HEK293 (cell line): ENCODE results near the gene ZMYM4.

Source experiments
- CTCF ChIA-PET: fragments of 350-600 bp; formaldehyde crosslinking; extraction: SDS; loops from one replicate; lab custom pipeline; 2021; ENCODE audit warnings: antibody characterized with exemption; lab: Yijun Ruan, JAX
- POLR2A ChIA-PET: fragments of 300-600 bp; formaldehyde crosslinking; extraction: SDS; loops from one replicate; lab custom pipeline; 2020; ENCODE audit warnings: antibody characterized with exemption, inconsistent platforms; lab: Yijun Ruan, JAX
- H3K27ac ChIP-seq: fragments of 200-500 bp; sonication (Bioruptor generic); 2 replicates; pipeline ENCODE4 v1.5.1; 2014; ENCODE audit warnings: low read depth, low read length, control low read depth, inconsistent platforms; ENCODE audit errors: extremely low read depth
- H3K36me3 ChIP-seq, 2 experiments: fragments of 200-500 bp in 1 of 2; sonication (Bioruptor generic) in 1 of 2; 1 replicate in 1 of 2; 2 replicates in 1 of 2; pipeline ENCODE4 v1.5.1; 2014 to 2017; ENCODE audit warnings: inconsistent platforms in 2 of 2, low read length in 2 of 2; ENCODE audit not compliant: control insufficient read depth in 2 of 2, insufficient read depth in 1 of 2
- H3K4me1 ChIP-seq: fragments of 200-500 bp; sonication (Bioruptor generic); 2 replicates; pipeline ENCODE4 v1.5.1; 2014; ENCODE audit warnings: mild to moderate bottlenecking, low read length, inconsistent platforms; ENCODE audit not compliant: control insufficient read depth, insufficient read depth
- H3K4me3 ChIP-seq: 2 replicates; pipeline ENCODE4 v1.5.1; 2011; ENCODE audit warnings: low read depth, mild to moderate bottlenecking, control low read depth, low read length, moderate library complexity
- H3K9me3 ChIP-seq: fragments of 200-500 bp; sonication (Bioruptor generic); 2 replicates; pipeline ENCODE4 v1.5.1; 2014; ENCODE audit warnings: low read depth, low read length, inconsistent platforms; ENCODE audit not compliant: control insufficient read depth, insufficient read depth
- FEZF1 ChIP-seq: fragments of 450-650 bp; formaldehyde crosslinking; IDR thresholded peaks from 2 replicates; pipeline ENCODE4 v1.5.1; 2016; ENCODE audit warnings: missing biosample characterization, missing genetic modification characterization
- KLF1 ChIP-seq: fragments of 450-650 bp; formaldehyde crosslinking; IDR thresholded peaks from 2 replicates; pipeline ENCODE4 v1.5.1; 2016; ENCODE audit warnings: missing biosample characterization, missing genetic modification characterization
- KLF10 ChIP-seq: fragments of 450-650 bp; IDR thresholded peaks from 2 replicates; pipeline ENCODE4 v1.5.1; 2018; ENCODE audit warnings: missing biosample characterization, mild to moderate bottlenecking, missing genetic modification characterization
- SCRT1 ChIP-seq: fragments of 450-650 bp; formaldehyde crosslinking; IDR thresholded peaks from 2 replicates; pipeline ENCODE4 v1.5.1; 2016; ENCODE audit warnings: missing biosample characterization, missing genetic modification characterization, borderline replicate concordance
- ZBTB21 ChIP-seq: fragments of 450-650 bp; formaldehyde crosslinking; IDR thresholded peaks from 2 replicates; pipeline ENCODE4 v1.5.1; 2017; ENCODE audit warnings: missing biosample characterization, missing genetic modification characterization
- ZNF202 ChIP-seq: fragments of 450-650 bp; formaldehyde crosslinking; IDR thresholded peaks from 2 replicates; pipeline ENCODE4 v1.5.1; 2016; ENCODE audit warnings: missing biosample characterization, missing genetic modification characterization, borderline replicate concordance
- ZNF266 ChIP-seq: fragments of 450-650 bp; formaldehyde crosslinking; IDR thresholded peaks from 2 replicates; pipeline ENCODE4 v1.5.1; 2016; ENCODE audit warnings: missing biosample characterization, missing genetic modification characterization, low read depth
- ZNF335 ChIP-seq: fragments of 450-650 bp; formaldehyde crosslinking; conservative IDR thresholded peaks from 2 replicates; pipeline ENCODE4 v1.5.1; 2016; ENCODE audit warnings: missing biosample characterization, missing genetic modification characterization
- ZNF416 ChIP-seq: fragments of 450-650 bp; formaldehyde crosslinking; IDR thresholded peaks from 2 replicates; pipeline ENCODE4 v1.5.1; 2016; ENCODE audit warnings: missing biosample characterization, missing genetic modification characterization
- ZNF473 ChIP-seq: fragments of 450-650 bp; formaldehyde crosslinking; IDR thresholded peaks from 2 replicates; pipeline ENCODE4 v1.5.1; 2017; ENCODE audit warnings: missing biosample characterization, missing genetic modification characterization
- ZNF571 ChIP-seq: fragments of 450-650 bp; formaldehyde crosslinking; IDR thresholded peaks from 2 replicates; pipeline ENCODE4 v1.5.0; 2017; ENCODE audit warnings: missing biosample characterization, missing genetic modification characterization
- ZNF610 ChIP-seq: fragments of 450-650 bp; formaldehyde crosslinking; IDR thresholded peaks from 2 replicates; pipeline ENCODE4 v1.5.1; 2016; ENCODE audit warnings: missing biosample characterization, missing genetic modification characterization, borderline replicate concordance
- ZNF623 ChIP-seq: fragments of 450-650 bp; formaldehyde crosslinking; IDR thresholded peaks from 2 replicates; pipeline ENCODE4 v1.5.1; 2016; ENCODE audit warnings: missing biosample characterization, missing genetic modification characterization
- ZNF624 ChIP-seq: fragments of 450-650 bp; formaldehyde crosslinking; IDR thresholded peaks from 2 replicates; pipeline ENCODE4 v1.5.1; 2017; ENCODE audit warnings: missing biosample characterization, missing genetic modification characterization
- ZNF677 ChIP-seq: fragments of 450-650 bp; IDR thresholded peaks from 2 replicates; pipeline ENCODE4 v1.5.0; 2018; ENCODE audit warnings: missing biosample characterization, mild to moderate bottlenecking, missing genetic modification characterization, moderate library complexity
- ZNF791 ChIP-seq: fragments of 450-650 bp; formaldehyde crosslinking; IDR thresholded peaks from 2 replicates; pipeline ENCODE4 v1.5.1; 2016; ENCODE audit warnings: missing biosample characterization, missing genetic modification characterization
- ZNF792 ChIP-seq: fragments of 450-650 bp; formaldehyde crosslinking; IDR thresholded peaks from 2 replicates; pipeline ENCODE4 v1.5.1; 2016; ENCODE audit warnings: missing biosample characterization, missing genetic modification characterization
- ZSCAN23 ChIP-seq: fragments of 450-650 bp; formaldehyde crosslinking; IDR thresholded peaks from 2 replicates; pipeline ENCODE4 v1.5.1; 2016; ENCODE audit warnings: missing biosample characterization, missing genetic modification characterization
- ZSCAN30 ChIP-seq: fragments of 450-650 bp; IDR thresholded peaks from 2 replicates; pipeline ENCODE4 v1.5.1; 2018; ENCODE audit warnings: missing biosample characterization, mild to moderate bottlenecking, missing genetic modification characterization, moderate library complexity
- TF ChIP-seq, protein P1 (sequence below): fragments of 450-650 bp; formaldehyde crosslinking; IDR thresholded peaks from 2 replicates; pipeline ENCODE4 v1.5.1; 2016; ENCODE audit warnings: missing biosample characterization, missing genetic modification characterization, low read depth
- TF ChIP-seq, protein P2 (sequence below): fragments of 450-650 bp; formaldehyde crosslinking; IDR thresholded peaks from 2 replicates; pipeline ENCODE4 v1.5.1; 2017; ENCODE audit warnings: missing biosample characterization, missing genetic modification characterization
- TF ChIP-seq, protein P3 (sequence below): fragments of 450-650 bp; formaldehyde crosslinking; IDR thresholded peaks from 2 replicates; pipeline ENCODE4 v1.5.1; 2016; ENCODE audit warnings: missing biosample characterization, missing genetic modification characterization
- TF ChIP-seq, protein P4 (sequence below): fragments of 450-650 bp; formaldehyde crosslinking; IDR thresholded peaks from 2 replicates; pipeline ENCODE4 v1.5.1; 2016; ENCODE audit warnings: missing biosample characterization, missing genetic modification characterization
- TF ChIP-seq, protein P5 (sequence below): fragments of 450-650 bp; formaldehyde crosslinking; IDR thresholded peaks from 2 replicates; pipeline ENCODE4 v1.5.1; 2016; ENCODE audit warnings: missing biosample characterization, missing genetic modification characterization

Gene ZMYM4

DNA sequence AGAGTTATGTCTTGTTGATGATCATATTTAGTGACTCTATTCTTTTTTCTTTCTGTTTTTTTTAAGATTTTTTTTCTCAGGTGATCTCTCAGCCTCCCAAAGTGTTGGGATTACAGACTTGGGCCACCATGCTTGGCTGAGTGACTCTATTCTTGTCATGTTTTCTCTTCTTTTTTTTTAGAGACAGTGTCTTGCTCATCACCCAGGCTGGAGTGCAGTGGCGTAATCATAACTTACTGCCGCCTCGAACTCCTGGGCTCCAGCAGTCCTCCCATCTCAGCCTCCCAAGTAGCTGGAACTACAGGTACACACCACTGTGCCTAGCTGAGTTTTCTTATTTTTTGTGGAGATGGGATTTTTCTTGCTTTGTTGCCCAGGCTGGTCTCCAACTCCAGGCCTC is 36.9 kb downstream of the ZMYM4 start (continued):
- TF ChIP-seq ZSCAN23 (tag by site-specific recombination) (no peak), ZSCAN30 (no peak), FEZF1 (tag by site-specific recombination) (no peak)
- TF ChIP-seq, protein P1, sequence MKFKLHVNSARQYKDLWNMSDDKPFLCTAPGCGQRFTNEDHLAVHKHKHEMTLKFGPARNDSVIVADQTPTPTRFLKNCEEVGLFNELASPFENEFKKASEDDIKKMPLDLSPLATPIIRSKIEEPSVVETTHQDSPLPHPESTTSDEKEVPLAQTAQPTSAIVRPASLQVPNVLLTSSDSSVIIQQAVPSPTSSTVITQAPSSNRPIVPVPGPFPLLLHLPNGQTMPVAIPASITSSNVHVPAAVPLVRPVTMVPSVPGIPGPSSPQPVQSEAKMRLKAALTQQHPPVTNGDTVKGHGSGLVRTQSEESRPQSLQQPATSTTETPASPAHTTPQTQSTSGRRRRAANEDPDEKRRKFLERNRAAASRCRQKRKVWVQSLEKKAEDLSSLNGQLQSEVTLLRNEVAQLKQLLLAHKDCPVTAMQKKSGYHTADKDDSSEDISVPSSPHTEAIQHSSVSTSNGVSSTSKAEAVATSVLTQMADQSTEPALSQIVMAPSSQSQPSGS (tag by site-specific recombination) = no peak
- TF ChIP-seq, protein P2, sequence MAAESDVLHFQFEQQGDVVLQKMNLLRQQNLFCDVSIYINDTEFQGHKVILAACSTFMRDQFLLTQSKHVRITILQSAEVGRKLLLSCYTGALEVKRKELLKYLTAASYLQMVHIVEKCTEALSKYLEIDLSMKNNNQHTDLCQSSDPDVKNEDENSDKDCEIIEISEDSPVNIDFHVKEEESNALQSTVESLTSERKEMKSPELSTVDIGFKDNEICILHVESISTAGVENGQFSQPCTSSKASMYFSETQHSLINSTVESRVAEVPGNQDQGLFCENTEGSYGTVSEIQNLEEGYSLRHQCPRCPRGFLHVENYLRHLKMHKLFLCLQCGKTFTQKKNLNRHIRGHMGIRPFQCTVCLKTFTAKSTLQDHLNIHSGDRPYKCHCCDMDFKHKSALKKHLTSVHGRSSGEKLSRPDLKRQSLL (tag by site-specific recombination) = no peak

DNA sequence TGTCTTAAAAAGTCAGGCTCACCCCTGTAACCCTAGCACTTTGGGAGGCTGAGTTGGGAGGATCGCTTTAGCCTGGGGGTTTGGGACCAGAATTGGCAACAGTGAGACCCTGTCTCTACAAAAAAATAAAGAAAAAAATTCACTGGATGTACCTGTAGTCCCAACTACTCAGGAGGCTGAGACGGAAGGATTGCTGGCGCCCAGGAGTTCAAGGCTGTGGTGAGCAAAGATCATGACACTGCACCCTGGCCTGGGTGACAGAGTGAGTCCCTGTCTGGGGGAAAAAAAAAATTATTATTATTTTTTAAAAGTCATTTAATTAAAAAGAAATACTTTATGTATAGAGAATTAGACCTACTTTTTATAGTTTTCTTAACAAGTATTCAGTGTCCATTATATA is 47.1 kb downstream of the ZMYM4 start:
- peaks cover 8% of the 10 kb centered on the region for H3K4me1 ChIP-seq
- no peaks in the 10 kb centered on the region for H3K9me3 ChIP-seq
- CTCF ChIA-PET = interaction anchor here (0.6 kb wide), 1 partner anchor 516 kb away, joined by 5 read pairs; no protein-coding TSS in a partner anchor
- H3K4me3 ChIP-seq = no peak overlapping the region
- POLR2A ChIA-PET = no interaction called here
- no peak overlapping the region for H3K27ac ChIP-seq
- H3K36me3 ChIP-seq = peaks cover 5 to 8% of the 10 kb centered on the region in 2 experiments; a peak in 2 of 3 replicates
- TF ChIP-seq ZNF473 (tag by site-specific recombination) = no peak
- no peak for TF ChIP-seq ZNF266 (tag by site-specific recombination)
- TF ChIP-seq ZBTB21 (tag by site-specific recombination) = no peak
- TF ChIP-seq KLF10 (tag by site-specific recombination) = no peak
- no peak for TF ChIP-seq ZNF335 (tag by site-specific recombination)
- no peak for TF ChIP-seq SCRT1 (tag by site-specific recombination)
- no peak for TF ChIP-seq ZNF202 (tag by site-specific recombination)
- no peak for TF ChIP-seq KLF1 (tag by site-specific recombination)
- TF ChIP-seq, protein P3, sequence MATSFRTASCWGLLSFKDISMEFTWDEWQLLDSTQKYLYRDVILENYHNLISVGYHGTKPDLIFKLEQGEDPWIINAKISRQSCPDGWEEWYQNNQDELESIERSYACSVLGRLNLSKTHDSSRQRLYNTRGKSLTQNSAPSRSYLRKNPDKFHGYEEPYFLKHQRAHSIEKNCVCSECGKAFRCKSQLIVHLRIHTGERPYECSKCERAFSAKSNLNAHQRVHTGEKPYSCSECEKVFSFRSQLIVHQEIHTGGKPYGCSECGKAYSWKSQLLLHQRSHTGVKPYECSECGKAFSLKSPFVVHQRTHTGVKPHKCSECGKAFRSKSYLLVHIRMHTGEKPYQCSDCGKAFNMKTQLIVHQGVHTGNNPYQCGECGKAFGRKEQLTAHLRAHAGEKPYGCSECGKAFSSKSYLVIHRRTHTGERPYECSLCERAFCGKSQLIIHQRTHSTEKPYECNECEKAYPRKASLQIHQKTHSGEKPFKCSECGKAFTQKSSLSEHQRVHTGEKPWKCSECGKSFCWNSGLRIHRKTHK = no peak
- TF ChIP-seq, protein P4, sequence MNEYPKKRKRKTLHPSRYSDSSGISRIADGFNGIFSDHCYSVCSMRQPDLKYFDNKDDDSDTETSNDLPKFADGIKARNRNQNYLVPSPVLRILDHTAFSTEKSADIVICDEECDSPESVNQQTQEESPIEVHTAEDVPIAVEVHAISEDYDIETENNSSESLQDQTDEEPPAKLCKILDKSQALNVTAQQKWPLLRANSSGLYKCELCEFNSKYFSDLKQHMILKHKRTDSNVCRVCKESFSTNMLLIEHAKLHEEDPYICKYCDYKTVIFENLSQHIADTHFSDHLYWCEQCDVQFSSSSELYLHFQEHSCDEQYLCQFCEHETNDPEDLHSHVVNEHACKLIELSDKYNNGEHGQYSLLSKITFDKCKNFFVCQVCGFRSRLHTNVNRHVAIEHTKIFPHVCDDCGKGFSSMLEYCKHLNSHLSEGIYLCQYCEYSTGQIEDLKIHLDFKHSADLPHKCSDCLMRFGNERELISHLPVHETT (tag by site-specific recombination) = no peak
- TF ChIP-seq ZNF623 (tag by site-specific recombination) = no peak
- TF ChIP-seq ZNF416 (tag by site-specific recombination) = no peak
- TF ChIP-seq ZNF624 (tag by site-specific recombination) = no peak
- no peak for TF ChIP-seq ZNF791
- TF ChIP-seq ZNF571 (tag by site-specific recombination) = no peak
- TF ChIP-seq ZNF677 (tag by site-specific recombination) = no peak
- TF ChIP-seq, protein P5, sequence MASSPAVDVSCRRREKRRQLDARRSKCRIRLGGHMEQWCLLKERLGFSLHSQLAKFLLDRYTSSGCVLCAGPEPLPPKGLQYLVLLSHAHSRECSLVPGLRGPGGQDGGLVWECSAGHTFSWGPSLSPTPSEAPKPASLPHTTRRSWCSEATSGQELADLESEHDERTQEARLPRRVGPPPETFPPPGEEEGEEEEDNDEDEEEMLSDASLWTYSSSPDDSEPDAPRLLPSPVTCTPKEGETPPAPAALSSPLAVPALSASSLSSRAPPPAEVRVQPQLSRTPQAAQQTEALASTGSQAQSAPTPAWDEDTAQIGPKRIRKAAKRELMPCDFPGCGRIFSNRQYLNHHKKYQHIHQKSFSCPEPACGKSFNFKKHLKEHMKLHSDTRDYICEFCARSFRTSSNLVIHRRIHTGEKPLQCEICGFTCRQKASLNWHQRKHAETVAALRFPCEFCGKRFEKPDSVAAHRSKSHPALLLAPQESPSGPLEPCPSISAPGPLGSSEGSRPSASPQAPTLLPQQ = no peak
- no peak for TF ChIP-seq ZNF792 (tag by site-specific recombination)
- no peak for TF ChIP-seq ZNF610 (tag by site-specific recombination)
